HG03378 (cell line): ENCODE measurements around the gene TPR.
"Not testable (repeated sequence)": the region's sequence is repeated elsewhere in the genome, so short reads cannot be mapped to it uniquely, and the experiment has no call there.

Experiments used
- ATAC-seq: cut with Tn5 transposase; IDR thresholded peaks from one replicate; pipeline ENCODE4 v1.9.1; 2021; ENCODE audit warnings: mild to moderate bottlenecking, moderate library complexity; ENCODE audit not compliant: unreplicated experiment

The TPR gene

GRCh38 chr1:186375152-186375928, at the start of gene TPR, which contains the start of gene ODR4:
Gene TPR, minus strand, starts transcription at chr1:186375253. Its CDS starts 225 bp downstream, at chr1:186375028.
Gene ODR4, plus strand, starts transcription at chr1:186375838. Its CDS starts 3,948 bp downstream, at chr1:186379786.
- peak; percentile 91 for ATAC-seq

GRCh38 chr1:186424539-186424938, 49.5 kb upstream of the TPR start:
- ATAC-seq, result no peak

GRCh38 chr1:186421446-186421845, 46.4 kb upstream of the TPR start:
- ATAC-seq, result no peak

- peak; percentile 82 for ATAC-seq
Observed at GRCh38 chr1:186420923-186421322, 45.9 kb upstream of the TPR start.

GRCh38 chr1:186420311-186420710, 45.3 kb upstream of the TPR start:
- ATAC-seq, result no peak

GRCh38 chr1:186418503-186418902, 43.5 kb upstream of the TPR start:
- ATAC-seq, result no peak

- no peak for ATAC-seq
Observed at GRCh38 chr1:186413319-186413718, 38.3 kb upstream of the TPR start.

GRCh38 chr1:186409091-186409490, 34.0 kb upstream of the TPR start:
- ATAC-seq, result no peak

- ATAC-seq, result peak; percentile 63
Observed at GRCh38 chr1:186404454-186405051, 29.5 kb upstream of the TPR start.

- no peak for ATAC-seq
Observed at GRCh38 chr1:186403632-186404031, 28.6 kb upstream of the TPR start.

- ATAC-seq, result not testable (repeated sequence)
Observed at GRCh38 chr1:186401446-186401845, 26.4 kb upstream of the TPR start.

GRCh38 chr1:186392711-186393110, 17.7 kb upstream of the TPR start:
- not testable (repeated sequence) for ATAC-seq

- no peak for ATAC-seq
Observed at GRCh38 chr1:186391841-186392240, 16.8 kb upstream of the TPR start.

- no peak for ATAC-seq
Observed at GRCh38 chr1:186390925-186391324, 15.9 kb upstream of the TPR start.

- ATAC-seq, result no peak
Observed at GRCh38 chr1:186386725-186387383, 11.8 kb upstream of the TPR start.

GRCh38 chr1:186375929-186376319, 871 bp upstream of the TPR start:
- ATAC-seq, result no peak

GRCh38 chr1:186374303-186375151, 526 bp downstream of the TPR start:
- ATAC-seq, result peak; percentile 38

- ATAC-seq, result not testable (repeated sequence)
Observed at GRCh38 chr1:186347837-186348691, 27.0 kb downstream of the TPR start.

GRCh38 chr1:186340772-186341171, 34.3 kb downstream of the TPR start:
- no peak for ATAC-seq

- ATAC-seq, result no peak
Observed at GRCh38 chr1:186337554-186337953, 37.5 kb downstream of the TPR start.
